HL-60 (cell line): Measurements from ENCODE around the gene FOXI2.

ENCODE experiments used
- CTCF ChIP-seq: IDR thresholded peaks from one replicate; pipeline ENCODE4 v1.5.1; 2011; ENCODE audit warnings: low read length, control low read depth, inconsistent platforms; ENCODE audit not compliant: insufficient read depth
- GABPA ChIP-seq: IDR thresholded peaks from 2 replicates; pipeline ENCODE4 v1.6.1; 2012; ENCODE audit warnings: low read depth
- REST ChIP-seq: IDR thresholded peaks from 2 replicates; pipeline ENCODE4 v1.6.1; 2012; ENCODE audit warnings: low read depth; ENCODE audit not compliant: insufficient replicate concordance

GRCh38 chr10:127715249-127715648 lies 21.7 kb upstream of the FOXI2 start:
- no peak for TF ChIP-seq CTCF
- TF ChIP-seq REST, result no peak
- TF ChIP-seq GABPA, result no peak
